ENCODE results near the gene CD55.

The CD55 gene

GRCh38 chr1:207286786-207287468, 34.6 kb upstream of the CD55 start:
- in situ Hi-C loops (cut with HindIII; ENCODE audit: low pct_ligation_motif_present, low sequenced_read_pairs): no loop called here
- no peak for TF ChIP-seq CTCF (IDR thresholded peaks at IDR 0.05; ENCODE audit: low read depth, low read length, missing control alignments)
- Histone ChIP-seq H3K27ac (no peak overlapping the region), H3K36me3 (replicated peaks) (no peaks in the 10 kb centered on the region), H3K27me3 (replicated peaks) (no peaks in the 10 kb centered on the region), H3K4me3 (ENCODE audit: low read depth, low read length) (no peak overlapping the region)
- DNase-seq: no peak

- TF ChIP-seq CTCF (IDR thresholded peaks at IDR 0.05; ENCODE audit: low read depth, low read length, missing control alignments): no peak
- in situ Hi-C loops (cut with HindIII; ENCODE audit: low pct_ligation_motif_present, low sequenced_read_pairs): no loop called here
- DNase-seq: no peak
- no peak overlapping the region for H3K4me3 ChIP-seq (ENCODE audit: low read depth, low read length)
- no peaks in the 10 kb centered on the region for H3K36me3 ChIP-seq (replicated peaks)
- H3K27ac ChIP-seq: no peak overlapping the region
- H3K27me3 ChIP-seq (replicated peaks): no peaks in the 10 kb centered on the region
These were observed 33.2 kb upstream of the CD55 start for GRCh38 chr1:207288315-207288714.

- in situ Hi-C loops (cut with HindIII; ENCODE audit: low pct_ligation_motif_present, low sequenced_read_pairs): no loop called here
- DNase-seq: no peak
- Histone ChIP-seq H3K27me3 (replicated peaks) (no peaks in the 10 kb centered on the region), H3K27ac (no peak overlapping the region), H3K4me3 (ENCODE audit: low read depth, low read length) (no peak overlapping the region), H3K36me3 (replicated peaks) (no peaks in the 10 kb centered on the region)
- TF ChIP-seq CTCF (IDR thresholded peaks at IDR 0.05; ENCODE audit: low read depth, low read length, missing control alignments): no peak
These were observed 31.7 kb upstream of the CD55 start for GRCh38 chr1:207289756-207290155.

- no peak for DNase-seq
- in situ Hi-C loops (cut with HindIII; ENCODE audit: low pct_ligation_motif_present, low sequenced_read_pairs): no loop called here
- Histone ChIP-seq H3K27me3 (replicated peaks) (no peaks in the 10 kb centered on the region), H3K36me3 (replicated peaks) (no peaks in the 10 kb centered on the region), H3K27ac (no peak overlapping the region), H3K4me3 (ENCODE audit: low read depth, low read length) (no peak overlapping the region)
- TF ChIP-seq CTCF (IDR thresholded peaks at IDR 0.05; ENCODE audit: low read depth, low read length, missing control alignments): no peak
These were observed 29.8 kb upstream of the CD55 start for GRCh38 chr1:207291723-207292122.

GRCh38 chr1:207298186-207298585, 23.3 kb upstream of the CD55 start:
- TF ChIP-seq CTCF (IDR thresholded peaks at IDR 0.05; ENCODE audit: low read depth, low read length, missing control alignments): no peak
- in situ Hi-C loops (cut with HindIII; ENCODE audit: low pct_ligation_motif_present, low sequenced_read_pairs): no loop called here
- DNase-seq: no peak
- no peak overlapping the region for H3K4me3 ChIP-seq (ENCODE audit: low read depth, low read length)
- H3K27ac ChIP-seq: no peak overlapping the region
- H3K36me3 ChIP-seq (replicated peaks): no peaks in the 10 kb centered on the region
- H3K27me3 ChIP-seq (replicated peaks): no peaks in the 10 kb centered on the region

All from brain microvascular endothelial cell (primary cell).